Effector CD4-positive, alpha-beta T cell (primary cell): ENCODE data around the gene CTBP2.
"Not testable (repeated sequence)": the region's sequence is repeated elsewhere in the genome, so short reads cannot be mapped to it uniquely, and the experiment has no call there.

ENCODE experiments used
- DNase-seq: peaks from one replicate; pipeline ENCODE4 v3.0.0-alpha.2; 2020

CTBP2 gene

DNA sequence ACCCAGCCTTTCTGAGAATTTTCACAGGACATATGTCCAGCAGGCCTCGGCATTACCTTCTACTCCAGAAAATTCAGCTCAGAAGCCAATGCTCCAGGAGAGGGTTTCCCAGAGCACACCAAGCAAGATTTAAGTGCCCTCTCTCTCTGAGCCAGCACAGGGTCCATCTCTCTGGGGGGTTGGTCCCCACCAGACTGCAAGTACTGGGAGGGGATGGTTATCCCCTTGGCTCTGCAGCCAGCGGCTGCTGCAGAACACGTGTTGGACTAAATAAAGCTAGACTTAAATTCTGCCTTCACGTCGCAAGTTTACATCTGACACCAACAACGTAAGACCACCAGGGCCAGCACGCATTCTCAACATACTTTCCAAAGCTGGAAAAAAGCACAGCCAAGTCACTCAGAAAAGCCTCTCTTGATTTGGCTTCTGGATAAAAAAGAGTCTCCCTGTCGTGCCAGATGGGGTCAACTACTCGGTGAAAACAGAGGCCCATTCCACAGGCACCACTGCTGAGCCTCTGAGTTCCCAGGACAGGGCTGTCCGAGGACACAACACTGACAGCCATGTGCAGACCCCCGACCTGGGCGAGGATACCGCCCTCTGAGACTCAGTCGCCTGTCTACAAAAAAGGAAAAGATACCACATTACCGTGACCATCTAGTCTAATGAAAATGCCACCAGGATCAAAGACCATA is 77.3 kb downstream of the CTBP2 start:
- no peak for DNase-seq

DNA sequence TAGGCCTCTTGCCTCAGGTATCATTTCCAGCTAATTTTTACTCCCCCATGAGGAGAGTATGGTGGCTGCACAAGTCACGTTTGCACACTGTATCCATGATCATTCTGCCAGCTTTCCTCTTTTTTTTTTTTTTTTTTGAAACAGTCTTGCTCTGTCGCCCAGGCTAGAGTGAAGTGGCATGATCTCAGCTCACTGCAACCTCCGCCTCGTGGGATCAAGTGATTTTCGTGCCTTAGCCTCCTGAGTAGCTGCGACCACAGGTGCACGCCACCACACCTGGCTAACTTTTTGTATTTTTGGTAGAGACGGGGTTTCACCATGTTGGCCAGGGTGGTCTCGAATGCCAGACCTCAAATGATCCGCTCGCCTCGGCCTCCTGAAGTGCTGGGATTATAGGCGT is 77.9 kb downstream of the CTBP2 start:
- DNase-seq, result not testable (repeated sequence)

DNA sequence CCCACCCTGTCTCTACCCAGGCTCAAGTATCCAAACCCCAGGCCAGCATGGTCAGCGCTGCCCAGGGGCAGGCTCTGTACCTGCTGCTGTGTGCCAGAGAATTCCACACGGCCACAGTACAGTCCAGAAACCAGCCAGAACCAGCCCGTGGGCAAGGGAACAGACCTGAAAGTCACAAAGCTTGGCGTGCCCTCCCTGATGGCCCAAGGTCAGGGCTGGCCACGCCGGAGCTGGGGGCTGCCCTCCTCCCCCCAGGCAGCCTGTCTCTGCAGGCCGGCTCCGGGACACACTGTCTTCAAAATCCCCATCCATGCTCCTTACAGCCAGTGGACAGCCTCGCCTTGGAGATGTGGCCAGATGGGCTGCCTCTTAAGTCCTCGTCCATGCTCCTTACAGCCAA is 78.4 kb downstream of the CTBP2 start:
- DNase-seq, result no peak

DNA sequence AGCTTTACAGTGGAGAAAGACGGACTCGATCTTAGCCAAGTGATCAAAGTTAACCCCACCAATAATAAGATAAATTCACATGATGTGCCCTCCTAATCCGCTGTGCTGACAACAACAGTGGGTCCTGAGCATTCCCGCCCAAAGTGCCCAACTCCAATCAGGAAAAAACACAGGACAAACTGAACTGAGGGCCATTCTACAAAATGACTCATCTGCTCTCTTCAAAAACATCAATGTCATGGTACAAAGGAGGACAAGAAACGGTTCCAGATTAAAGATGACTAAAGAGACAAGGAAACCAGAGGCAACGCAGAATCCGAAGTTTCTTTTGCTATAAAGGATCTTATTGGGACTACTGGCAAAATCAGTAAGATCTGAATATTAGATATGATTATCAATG is 79.4 kb downstream of the CTBP2 start:
- DNase-seq, result no peak

DNA sequence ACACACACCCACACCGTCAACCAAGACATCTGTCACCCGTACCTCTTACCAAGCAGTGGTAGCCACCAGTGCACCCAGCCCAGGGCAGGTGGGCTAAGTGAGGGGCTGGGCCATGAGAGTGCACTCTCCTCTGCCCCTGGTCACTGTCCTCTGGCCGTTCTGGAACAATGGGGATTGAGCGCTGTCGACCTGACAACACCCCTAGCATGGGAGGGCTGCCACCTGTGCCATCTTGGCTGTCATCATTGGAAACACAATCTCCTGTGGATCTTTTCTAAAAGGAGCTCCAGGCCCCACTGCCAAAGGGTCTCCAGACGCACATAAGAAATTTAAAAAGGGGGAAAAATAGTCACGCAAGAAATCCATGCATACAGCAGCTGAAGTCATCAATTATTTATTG is 80.1 kb downstream of the CTBP2 start:
- DNase-seq, result no peak

DNA sequence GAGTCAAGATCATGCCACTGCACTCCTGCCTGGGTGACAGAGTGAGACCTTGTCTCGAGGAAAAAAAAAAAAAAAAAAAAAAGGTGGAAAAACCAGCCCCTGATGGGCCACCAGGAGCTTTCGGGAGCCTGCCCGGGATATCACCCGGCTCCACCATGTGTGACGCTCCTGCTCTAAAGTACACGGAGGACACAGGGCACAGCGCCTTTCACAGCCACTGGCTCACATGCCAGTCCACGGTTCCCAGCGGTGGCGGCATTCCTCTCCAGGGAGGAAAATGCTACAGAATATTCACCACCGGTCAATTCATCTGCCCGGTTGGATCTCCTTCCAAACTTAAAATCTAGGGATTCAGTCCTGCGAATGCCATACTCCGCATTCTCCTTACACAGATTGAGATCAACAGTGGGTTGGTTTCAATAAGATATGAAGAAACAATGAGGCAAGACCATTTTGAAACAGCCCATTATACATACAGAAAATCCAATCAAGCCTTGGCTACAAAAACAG is 81.2 kb downstream of the CTBP2 start:
- no peak for DNase-seq

DNA sequence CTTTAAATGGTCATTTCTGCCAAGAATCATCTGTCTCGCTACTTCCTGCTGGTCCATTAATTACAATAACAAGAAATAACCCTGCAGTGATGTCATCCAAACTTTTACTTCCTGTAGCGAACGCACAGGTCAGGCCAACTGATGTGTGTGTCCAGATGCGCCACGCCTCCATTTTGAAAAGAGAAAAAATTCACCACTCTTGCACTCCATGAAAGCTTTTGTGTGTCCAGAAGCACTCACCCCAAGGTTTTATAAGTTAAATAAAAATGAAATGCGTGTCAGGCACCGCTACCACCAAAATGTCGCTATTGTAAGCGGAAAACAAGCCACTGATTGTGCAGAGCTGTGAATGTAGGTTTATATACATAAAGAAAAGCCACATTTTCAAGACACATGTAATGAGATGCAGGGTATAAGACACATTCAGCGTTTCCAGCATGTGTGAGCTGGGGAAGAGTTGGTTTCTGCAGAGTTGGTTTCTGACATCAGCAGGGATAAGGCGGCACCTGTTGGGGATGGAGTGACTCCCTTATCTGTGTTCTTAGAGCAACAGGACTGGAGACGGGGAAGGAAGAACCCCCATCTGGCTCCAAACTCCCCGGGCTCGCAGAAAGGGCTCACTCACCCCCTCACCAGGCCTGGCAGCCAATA is 83.3 kb downstream of the CTBP2 start:
- DNase-seq, result no peak

DNA sequence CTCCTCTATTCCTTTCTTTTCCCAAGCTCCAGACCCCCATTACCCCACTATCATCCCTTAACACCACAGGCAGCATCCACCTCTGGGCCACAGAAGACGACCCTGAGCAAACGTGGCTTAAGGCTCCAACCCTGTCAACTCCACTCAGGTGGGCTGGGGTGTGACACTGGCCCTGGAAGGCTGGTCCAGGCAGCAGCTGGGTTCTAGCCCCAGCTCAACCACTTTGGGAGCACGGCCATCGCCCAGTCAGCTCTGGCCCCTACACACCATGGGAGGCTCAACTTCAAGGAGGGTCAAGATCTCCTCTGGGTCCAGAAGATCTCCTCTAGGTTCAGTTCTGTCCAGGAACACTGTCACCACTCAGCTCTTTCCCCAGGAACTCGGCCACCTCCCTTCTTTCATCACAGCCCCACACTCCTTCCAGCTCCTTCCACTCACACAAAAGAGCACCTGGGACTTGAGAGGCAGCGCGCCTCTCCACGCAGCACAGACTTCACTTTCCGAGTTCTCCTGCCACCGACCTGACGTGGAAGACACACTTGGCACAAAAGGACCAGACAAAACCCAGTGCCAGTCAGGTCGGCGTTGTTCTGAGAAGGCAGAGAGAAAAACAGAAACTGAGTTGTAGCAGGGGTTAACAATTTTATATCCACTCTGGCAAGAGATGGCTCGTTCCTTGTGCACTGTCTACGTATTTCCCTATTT is 84.1 kb downstream of the CTBP2 start:
- no peak for DNase-seq

DNA sequence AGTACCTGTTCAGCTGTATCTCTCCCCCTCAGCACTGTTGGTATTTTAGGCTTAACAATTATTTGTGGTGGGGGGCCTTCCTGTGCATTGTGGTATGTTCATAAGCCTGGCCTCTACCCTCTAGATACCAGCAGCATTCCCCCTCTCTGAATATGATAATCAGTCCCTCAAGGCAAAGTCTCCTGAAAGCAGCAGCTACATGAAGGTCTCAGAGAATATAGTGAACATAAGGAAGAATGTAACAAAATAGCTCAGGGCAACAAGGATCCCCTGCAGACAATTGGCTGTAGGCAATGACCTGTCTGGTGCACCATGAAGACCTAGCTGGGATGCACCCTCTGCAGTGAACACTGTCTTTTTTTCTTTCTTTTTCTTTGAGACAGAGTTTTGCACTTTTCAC is 86.4 kb downstream of the CTBP2 start:
- DNase-seq, result no peak

DNA sequence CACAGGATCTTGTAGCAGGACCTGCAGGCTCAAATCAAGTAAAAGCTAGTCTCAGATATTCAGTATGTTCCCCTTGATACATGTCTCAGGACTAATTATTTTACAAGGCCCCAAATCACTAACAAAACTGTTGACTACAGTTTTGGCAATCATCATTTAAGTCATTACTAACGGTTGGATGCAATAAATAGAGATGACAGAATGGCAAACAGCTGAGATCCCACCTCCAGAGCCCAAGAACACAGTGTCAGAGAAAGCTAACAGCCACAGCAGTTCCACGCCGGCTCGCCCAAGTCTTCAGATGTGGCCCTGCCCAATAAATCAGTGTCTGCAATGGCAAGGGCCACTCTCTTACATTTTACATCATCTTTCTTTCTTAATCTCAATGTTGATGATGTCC is 87.6 kb downstream of the CTBP2 start:
- DNase-seq, result no peak

DNA sequence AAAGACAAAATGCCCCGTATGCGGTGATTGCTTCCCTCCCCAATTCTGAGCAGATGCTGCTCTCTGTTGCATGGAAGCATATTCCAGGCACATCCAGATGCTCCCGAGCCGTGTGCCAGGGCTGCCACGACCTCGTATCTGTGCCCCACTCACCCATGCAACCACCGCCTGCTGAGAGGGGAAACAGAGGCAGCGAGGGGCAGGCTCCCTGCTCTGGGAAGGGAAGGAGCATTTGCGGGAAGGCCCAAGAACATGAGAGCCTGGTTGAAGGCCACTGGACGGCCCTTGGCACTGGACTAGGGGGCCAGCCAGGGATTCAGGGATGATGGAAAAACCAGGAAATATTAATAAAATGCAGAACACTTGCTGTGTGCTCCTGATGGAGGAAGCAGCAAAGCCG is 89.4 kb downstream of the CTBP2 start:
- no peak for DNase-seq

DNA sequence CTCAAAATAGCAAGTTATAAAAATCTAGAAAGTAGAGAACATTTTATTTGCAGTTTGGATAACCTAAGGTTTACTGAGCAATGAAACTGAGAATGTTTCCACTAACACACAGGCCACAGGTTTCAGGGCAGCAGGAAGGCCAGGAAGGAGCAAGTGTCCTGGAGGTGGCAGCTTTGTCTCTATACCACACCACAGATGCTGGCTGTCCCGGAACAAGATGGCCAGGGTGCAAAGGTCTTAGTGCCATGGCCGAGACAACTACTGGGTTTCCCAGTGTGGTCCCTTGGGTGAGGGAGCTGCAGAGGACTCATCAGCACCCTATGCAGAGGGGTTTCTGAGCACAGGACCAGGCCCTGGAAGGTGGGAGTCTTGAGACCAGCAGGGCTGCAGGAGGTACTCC is 92.0 kb downstream of the CTBP2 start:
- DNase-seq, result no peak

DNA sequence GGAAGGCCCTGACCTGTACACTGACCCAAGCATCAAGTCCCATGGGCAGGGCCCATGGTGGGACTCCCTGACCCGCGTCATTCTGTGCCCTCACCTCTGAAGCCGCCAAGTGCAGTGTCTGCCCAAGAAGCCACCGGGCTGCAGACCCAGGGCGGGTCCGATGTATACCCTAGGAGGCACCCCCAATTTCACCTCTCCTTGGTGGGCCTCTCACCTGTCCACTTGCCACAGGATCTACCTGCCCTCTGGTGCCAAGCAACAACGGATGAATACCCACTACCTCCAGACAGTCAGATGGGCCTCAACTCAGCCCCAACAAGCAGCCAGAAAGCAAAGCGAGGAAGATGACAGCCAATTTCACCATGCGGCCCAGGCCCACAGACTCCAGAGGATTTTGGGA is 92.6 kb downstream of the CTBP2 start:
- DNase-seq, result no peak

DNA sequence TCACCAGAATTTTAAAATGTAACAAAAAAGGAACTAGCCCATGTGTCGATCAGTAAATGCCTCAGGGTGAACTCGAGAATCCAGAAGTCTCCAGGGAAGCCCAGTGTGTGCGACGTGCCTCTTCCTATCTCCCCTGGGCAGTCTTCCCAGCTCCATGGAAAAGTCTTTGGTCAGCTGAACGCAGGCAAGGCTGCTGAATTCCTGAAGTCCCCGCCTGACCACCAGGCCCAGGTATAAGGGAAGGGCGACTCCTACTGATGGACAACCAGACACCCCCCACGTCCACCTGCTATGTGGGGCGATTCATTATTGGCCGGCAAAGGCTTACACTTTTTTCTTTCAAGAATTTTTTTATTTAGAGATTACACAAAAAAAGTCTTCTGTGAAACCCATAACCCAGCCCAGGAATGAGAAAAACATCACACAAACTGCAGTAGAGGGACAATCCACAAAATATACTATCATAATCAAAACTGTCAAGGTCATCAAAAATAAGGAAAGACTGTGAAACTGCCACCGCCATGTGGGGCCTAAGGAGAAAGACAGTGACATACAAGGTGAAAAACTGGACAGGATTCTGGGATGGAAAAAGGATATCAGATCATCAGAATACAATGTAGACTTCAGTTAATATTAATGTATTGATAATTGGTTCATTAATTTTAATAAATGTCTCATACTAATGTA is 93.5 kb downstream of the CTBP2 start:
- no peak for DNase-seq

DNA sequence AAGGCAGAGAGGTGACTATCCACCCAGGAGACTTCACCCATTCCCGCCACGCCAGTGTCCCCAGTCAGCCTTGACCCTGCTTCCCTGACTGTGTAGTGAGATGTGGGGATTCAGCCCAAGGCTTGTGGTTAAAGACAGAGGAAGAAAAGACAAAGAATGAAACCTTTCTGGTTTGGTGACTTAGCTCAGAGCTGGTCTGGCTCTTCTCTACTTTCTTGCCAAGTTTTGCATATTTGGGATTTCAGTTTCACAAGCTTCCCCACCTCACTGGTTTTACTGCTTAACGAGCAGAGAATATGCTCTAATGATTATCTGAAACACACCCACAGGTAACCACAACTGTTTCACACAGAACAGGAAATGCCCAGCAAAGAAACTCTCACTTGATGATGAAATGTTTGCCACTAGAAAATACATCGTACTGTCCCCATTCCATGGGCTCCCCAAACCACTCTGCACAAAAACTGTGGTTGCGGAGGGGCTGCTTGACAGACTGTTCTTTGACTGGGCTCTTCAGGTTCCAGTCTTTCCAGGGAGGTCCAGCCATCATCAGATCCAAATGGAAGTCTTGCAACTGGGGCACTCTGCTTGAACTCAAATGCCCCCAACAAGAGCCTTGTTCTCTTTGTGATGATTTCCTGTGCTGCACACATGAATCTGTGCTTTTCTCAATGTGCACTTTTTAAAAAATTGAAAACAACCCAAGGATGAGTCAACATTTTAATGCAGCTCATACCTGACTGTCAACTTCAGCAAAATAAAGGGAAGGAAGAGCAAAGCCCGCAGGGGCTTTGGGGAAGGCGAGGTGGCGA is 95.5 kb downstream of the CTBP2 start:
- no peak for DNase-seq

DNA sequence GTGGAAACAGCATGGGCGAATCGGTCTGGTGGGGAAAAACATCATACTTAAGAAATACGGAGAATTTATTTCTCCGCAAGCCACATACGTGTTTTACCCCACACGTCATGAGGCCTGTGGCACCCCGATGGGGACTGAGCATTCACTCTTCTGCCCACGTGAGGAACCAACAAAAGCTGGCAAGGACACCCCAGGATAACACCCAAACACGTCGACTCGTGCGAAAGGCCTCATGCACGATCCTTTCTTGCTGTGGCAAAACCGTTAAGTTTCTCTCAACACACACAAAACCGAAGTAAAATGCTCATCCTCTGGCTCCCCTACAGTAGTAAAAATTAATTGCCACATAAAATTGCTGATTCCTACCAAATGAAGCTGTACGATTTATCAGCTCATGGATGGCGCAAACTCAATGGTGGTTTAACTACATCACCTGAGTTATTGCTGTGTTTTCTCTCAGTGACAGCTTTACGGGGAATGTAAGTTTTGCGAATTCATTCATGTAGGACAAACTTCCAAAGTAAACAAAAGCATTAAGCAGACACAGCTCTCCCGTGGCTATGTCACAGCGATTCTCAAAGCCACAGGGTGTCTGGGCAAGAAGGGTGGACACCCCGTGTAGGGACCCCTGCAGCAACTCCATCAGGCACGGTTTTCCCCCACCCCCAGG is 97.0 kb downstream of the CTBP2 start:
- no peak for DNase-seq

DNA sequence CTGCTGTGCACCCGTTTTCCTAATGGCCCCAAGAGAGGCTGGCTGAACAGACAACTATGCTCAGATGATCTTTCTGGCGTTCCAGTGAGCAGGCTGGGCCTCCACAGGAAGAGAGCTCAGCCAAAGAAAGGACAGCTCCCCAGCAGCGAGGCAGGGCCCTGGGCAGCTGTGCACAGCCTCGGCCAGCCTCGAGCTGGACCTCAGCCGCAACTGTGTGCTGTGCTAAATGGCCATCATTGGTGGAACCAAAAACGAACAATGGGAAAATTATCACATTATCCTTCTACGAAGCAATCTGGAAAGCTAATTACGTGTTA is 97.5 kb downstream of the CTBP2 start:
- DNase-seq, result no peak

DNA sequence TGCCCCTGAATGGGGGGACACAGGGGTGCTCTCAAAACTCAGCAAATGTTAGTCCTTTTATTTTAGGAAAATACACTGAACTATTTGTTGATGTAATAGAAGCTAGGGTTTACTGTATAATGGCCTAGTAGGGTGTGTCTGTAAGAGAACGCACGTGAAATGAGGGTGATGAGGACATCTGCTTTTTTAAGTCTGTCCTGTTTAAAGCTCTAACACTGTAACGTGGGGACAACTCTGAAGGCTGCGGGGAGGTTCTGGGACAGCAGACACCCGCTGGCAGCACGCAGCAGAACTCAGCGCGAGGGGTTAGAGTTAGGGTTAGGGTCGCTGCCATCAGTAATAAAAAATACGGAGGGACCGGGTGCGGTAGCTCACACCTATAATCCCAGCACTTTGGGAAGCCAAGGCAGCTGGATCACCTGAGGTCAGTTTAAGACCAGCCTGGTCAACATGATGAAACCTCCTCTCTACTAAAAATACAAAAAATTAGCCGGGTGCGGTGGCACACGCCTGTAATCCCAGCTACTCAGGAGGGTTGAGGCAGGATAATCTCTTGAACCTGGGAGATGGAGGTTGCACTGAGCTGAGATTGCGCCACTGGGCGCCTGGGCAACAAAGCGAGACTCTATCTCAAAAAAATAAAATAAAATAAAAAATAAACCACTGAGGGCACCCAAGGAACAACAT is 98.0 kb downstream of the CTBP2 start:
- DNase-seq, result no peak

DNA sequence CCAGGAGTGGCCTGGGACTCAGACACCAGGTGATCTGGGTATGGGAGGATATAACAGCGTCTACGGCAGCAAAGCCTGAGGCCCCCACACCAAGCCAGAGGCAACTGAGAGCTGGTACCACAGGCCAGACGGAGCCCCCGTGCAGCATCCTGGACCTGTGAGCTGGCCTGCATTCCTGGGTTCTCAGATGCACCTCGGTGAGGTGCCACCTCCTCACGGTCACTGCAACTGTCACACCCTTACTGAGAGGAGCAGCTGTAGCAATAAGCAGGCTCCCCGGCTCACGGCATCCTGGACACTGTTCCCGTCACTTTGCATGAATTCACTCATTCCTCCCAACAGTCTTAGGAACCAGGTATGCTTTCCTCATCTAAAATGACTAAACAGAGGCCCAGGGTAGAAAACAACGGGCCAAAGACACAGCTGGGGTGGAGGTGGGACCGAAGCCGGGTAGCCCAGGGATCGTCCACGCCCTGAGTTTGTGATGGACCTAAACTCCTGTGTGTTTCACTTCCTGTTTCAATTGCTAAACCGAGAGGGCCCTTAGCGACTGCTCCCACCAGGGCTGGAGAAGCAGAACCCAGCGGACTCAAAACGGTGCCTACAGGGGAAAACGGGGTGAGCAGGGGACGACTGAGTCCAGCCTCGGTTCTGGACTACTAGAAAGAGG is 98.7 kb downstream of the CTBP2 start:
- no peak for DNase-seq

DNA sequence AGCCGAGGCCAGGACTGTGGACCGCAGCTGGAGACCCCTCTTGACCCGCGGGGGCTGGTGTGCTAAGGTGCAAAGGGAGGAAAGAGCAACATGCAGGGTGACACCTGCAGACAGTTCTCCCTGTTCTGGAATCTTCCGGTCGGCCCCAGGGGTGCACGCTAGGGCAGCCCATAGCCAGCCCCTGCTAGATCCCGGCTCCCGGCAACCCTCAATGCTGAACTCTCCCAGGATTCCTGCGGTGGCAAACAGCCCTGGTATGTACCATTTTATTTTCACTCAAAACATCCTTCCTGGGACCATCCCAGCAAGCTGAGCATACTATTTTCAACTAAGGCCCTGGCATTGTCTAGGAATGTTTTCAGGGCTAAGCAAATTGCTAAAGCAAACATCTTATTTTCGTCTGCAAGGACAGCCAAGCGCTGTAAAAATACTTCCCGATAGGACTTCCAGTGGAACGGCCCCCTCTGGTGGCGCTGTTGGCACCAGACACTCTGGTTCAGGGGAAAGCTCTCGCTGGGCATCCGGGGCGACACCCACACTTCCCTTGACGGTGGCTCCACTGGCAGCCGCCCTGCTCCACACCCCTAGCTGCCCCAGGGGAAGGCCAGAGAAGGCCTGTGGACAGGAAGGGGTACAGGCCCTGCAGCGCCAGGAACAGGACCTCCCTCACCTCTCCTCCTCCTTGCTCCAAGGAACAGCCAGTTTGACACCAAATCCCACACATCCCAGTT is 99.4 kb downstream of the CTBP2 start:
- DNase-seq, result no peak
